ENCODE measurements around the gene PDCD11.

- no peak for TF ChIP-seq CTCF (conservative IDR thresholded peaks at IDR 0.05)
- no peak for TF ChIP-seq EZH2 (IDR thresholded peaks at IDR 0.05; ENCODE audit: low read depth)
Measured at GRCh38 chr10:103423748-103424147, 27.3 kb downstream of the PDCD11 start.

Measured in PC-9 (cell line).